Measurements from ENCODE around the gene JPT1.

- TF ChIP-seq POLR2A (IDR thresholded peaks at IDR 0.05; ENCODE audit: low read length) (no peak), GATA1 (IDR thresholded peaks at IDR 0.05; ENCODE audit: low read depth, low read length) (no peak)
These were observed 54.3 kb downstream of the JPT1 start for GRCh38 chr17:75099881-75100595.
